ENCODE results near the gene CTSS. TPM values are rescaled to one million over a fixed set of nuclear protein-coding genes. Genes with fewer than 3 reads are reported as not detected.
"Not testable (repeated sequence)": the region's sequence is repeated elsewhere in the genome, so short reads cannot be mapped to it uniquely, and the experiment has no call there.

Gene CTSS
- total RNA-seq, 1 experiment from 2014 or later = 6.1 TPM

DNA sequence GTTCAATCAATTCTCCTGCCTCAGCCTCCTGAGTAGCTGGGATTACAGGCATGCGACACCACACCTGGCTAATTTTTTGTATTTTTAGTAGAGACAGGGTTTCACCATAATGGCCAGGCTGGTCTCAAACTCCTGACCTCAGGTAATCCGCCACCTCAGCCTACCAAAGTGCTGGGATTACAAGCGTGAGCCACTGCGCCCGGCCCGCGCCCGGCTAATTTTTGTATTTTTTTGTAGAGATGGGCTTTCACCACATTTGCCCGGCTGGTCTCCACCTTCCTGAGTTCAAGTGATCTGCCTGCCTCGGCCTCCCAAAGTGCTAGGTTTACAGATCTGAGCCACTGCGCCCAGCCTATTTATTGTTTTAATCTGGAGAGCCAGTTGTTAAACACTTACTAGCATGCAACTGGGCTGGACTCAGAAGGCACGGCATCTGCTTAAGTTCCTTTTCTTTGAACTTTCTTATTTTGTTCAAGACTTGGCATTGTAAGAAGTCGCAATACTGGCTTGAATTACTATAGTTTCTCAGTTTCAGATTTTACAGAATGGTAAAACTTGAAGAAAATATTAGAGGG is 10.4 kb upstream of the CTSS start:
- DNase-seq (ENCODE audit: low read depth) = not testable (repeated sequence)

DNA sequence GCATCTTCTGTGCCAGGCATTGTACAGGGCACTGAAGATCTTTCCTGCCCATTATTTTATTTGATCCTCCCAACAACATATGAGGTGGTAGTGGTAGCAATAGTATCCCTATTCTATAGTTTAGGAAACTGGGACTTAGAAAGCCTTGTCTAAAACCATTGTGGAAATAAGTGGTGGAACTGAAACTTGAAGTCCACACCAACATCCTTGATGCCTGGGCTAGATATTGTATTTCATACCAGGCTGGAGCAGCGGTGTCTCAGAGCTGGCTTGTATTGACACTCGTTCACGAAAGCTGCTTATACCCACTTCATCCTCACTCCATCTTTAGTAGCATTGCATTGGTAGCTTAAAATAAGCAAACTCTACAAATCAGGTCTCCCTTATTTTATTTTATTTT is 9.7 kb upstream of the CTSS start:
- DNase-seq (ENCODE audit: low read depth) = no peak

GRCh38 chr1:150772326-150772725 is 6.7 kb upstream of the CTSS start:
- no peak for DNase-seq (ENCODE audit: low read depth)

- DNase-seq (ENCODE audit: low read depth) = not testable (repeated sequence)
Observed at GRCh38 chr1:150767704-150768103, 2.1 kb upstream of the CTSS start.

GRCh38 chr1:150765977-150766301 is 361 bp upstream of the CTSS start:
- not testable (repeated sequence) for DNase-seq (ENCODE audit: low read depth)

DNA sequence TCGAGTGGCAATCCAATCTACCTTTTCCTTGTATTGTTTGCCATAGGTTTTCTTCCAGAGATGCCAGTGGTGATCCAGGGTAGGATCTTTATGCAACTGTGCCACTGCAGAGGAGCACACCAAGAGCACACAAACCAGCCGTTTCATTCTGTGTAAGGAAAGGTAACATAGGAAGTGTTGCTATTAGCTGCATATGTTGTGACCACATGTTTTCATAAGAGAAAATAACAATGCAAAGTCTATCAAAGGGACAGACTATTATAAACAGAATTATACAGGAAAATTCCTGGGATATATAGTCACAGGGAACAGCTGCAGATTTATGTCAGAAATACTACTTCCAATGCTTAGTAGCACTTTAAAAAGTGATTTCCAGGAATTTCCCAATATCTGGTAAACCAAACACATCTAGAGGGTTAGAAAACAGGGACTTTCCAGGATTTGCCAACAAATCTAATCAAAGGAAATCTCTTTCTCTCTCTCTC is 919 bp downstream of the CTSS start:
- DNase-seq (ENCODE audit: low read depth) = peak; percentile 86

DNA sequence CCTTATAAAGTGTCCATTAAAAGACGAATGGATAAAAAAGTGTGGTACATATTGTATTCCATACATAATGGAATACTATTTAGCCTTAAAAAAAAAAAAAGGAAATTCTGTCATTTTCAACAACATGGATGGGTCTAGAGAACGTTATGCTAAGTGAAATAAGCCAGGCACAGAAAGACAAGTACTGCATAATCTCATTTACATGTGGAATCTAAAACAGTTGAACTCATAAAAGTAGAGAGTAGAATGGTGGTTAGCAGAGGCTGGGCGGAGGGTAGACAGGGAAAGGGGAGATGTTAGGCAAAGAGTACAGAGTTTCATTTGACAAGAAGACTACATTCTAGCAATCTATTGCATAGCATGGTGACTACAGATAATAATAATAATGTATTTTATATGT is 2.6 kb downstream of the CTSS start:
- DNase-seq (ENCODE audit: low read depth) = no peak

- no peak for DNase-seq (ENCODE audit: low read depth)
Observed at GRCh38 chr1:150762552-150762951, 3.0 kb downstream of the CTSS start.

DNA sequence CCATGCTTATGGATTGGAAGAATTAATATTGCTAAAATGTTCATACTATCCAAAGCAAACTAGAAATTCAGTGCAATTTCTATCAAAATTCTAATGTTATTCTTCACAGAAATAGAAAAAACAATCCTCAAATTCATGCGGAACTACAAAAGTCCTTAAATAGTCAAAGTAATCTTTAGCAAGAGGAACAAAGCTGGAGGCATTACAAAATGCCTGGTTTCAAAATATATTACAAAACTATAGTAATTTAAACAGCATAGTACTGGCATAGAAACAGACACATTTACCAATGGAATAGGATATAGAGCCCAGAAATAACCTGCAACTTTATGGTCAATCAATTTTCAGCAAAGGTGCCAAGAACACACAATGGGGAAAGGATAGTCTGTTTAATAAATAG is 3.8 kb downstream of the CTSS start:
- no peak for DNase-seq (ENCODE audit: low read depth)

- DNase-seq (ENCODE audit: low read depth) = no peak
Observed at GRCh38 chr1:150760013-150760412, 5.6 kb downstream of the CTSS start.

- DNase-seq (ENCODE audit: low read depth) = no peak
Observed at GRCh38 chr1:150753416-150753815, 12.2 kb downstream of the CTSS start.

DNA sequence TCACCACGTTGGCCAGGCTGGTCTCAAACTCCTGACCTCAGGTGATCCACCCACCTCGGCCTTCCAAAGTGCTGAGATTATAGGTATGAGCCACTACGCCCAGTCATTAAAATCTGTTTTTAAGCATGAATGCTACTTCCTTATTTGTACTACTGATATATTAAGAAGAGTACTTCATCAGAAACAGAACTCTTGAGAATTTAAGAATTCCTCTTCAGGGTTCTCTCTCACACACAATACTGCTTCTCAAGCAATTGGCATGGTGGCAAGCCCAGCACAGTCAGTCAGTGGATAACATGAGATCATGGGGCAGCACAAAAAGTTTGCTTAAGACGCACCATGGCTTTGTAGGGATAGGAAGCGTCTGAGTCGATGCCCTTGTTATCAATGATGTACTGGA is 14.1 kb downstream of the CTSS start:
- no peak for DNase-seq (ENCODE audit: low read depth)

DNA sequence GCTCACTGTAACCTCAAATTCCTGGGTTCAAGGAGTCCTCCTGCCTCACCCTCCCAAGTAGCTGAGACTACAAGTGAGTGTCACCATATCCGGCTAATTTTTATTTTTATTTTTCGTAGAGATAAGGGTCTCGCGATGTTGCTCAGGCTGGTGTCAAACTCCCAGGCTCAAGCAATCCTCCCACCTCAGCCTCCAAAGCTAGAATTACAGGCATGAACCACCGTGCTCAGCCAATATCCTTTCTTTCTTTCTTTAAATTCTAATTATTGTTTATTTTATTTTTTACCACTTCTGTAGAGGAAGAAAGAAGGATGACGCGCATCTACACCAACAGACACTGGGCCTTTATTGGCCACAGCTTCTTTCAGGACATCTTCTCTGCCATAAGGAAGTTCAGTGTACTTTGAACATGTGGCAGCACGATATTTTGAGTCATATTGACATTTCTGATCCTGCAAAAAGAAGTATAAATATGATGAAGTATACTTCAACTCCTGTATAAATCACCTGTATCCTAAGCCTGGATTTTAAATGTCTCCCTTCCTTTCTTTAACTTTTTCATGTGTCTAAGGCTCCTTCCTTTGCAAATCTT is 15.8 kb downstream of the CTSS start:
- no peak for DNase-seq (ENCODE audit: low read depth)

- no peak for DNase-seq (ENCODE audit: low read depth)
Observed at GRCh38 chr1:150748878-150749719, 16.5 kb downstream of the CTSS start.

DNA sequence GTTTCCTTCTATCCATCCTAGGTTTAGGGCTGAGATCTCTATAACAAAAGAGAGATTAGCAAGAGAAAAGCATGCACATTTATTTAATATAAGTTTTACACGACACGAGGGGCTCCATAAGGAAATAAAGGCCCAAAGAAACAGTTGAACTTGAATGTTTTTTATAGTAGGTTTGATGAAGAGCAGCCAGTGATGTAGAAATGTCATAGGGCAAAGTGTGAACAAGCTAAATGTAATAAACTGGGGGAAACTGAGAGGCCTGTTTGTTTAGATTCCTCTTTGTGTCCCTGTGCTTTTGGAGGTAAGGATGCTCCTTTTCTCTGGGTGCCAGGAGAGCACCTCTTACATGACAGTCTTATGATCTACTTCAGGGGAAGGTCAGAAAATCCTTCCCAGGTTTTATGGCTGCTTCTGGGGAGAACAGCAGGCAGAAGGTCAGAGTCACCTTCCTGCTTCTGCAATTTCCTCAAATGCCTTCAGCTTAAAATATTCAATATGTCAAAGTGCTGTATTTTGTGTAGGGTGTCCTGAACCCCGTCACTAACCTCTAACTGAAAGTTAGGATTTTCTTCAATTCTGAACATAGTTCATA is 35.4 kb downstream of the CTSS start:
- no peak for DNase-seq (ENCODE audit: low read depth)

DNA sequence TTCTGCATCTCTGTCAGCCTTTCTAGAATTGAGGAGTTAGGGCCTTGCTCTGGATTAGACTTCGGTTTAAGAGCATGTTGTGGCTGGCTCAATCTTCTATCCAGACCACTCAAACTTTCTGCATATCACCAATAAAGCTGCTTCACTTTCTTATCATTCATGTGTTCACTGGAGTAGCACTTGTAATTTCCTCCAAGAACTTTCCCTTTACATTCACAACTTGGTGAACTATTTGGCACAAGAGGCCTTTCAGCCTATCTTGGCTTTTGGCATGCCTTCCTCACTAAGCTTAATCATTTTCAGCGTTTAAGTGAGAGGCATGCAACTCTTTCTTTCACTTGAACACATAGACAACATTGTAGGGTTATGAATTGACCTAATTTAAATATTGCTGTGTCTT is 41.2 kb downstream of the CTSS start:
- no peak for DNase-seq (ENCODE audit: low read depth)

DNA sequence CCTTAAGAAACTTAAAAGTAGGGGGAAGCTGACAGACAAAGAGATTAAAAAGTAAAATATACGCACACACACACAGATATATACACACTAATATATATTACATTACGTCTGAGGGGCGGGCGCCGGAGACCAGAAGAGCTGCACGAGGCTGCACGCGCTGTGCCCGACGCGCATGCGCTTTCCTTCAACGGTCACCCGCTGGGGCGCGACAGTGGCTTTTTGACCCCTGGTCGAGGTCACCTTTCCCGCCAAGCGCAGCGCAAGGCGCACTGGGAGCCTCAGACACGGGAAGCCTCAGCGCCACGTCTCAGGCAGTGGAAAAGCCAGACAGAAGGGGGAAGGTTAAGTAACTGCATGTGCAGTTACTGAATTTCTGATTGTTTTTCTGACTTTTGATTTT is 44.9 kb downstream of the CTSS start, which contains the start of gene HORMAD1:
HORMAD1 (minus strand) TSS at position 193 of the 400 bp plus-strand sequence. CDS start 1,390 bp downstream, outside the sequence.
- DNase-seq (ENCODE audit: low read depth) = no peak

DNA sequence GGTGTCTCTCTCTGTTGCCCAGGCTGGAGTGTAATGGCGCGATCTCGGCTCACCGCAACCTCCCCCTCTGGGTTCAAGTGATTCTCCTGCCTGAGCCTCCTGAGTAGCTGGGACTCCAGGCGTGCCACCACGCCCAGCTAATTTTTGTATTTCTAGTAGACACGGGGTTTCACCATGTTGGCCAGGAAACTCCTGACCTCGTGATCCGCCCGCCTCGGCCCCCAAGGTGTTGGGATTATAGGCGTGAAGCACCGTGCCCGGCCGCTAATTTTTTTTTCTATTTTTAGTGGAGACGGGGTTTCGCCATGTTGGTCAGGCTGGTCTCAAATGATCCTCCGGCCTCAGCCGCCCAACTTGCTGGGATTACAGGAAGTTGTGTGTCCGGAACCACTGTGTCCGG is 45.5 kb downstream of the CTSS start:
- no peak for DNase-seq (ENCODE audit: low read depth)

- no peak for DNase-seq (ENCODE audit: low read depth)
Observed at GRCh38 chr1:150718225-150718891, 47.2 kb downstream of the CTSS start.

DNA sequence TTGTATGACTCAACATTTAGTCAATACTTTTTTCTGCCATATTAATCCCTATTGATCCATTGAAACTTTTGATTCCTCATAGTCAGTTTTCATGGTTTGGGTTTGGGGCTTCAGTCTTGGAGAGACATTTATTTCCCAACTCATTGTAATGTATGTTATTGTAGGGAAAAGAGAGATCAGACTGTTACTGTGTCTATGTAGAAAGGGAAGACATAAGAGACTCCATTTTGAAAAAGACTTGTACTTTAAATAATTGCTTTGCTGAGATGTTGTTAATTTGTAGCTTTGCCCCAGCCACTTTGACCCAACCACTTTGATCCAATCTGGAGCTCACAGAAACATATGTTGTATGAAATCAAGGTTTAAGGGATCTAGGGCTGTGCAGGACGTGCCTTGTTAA is 56.5 kb downstream of the CTSS start:
- DNase-seq (ENCODE audit: low read depth) = not testable (repeated sequence)

DNA sequence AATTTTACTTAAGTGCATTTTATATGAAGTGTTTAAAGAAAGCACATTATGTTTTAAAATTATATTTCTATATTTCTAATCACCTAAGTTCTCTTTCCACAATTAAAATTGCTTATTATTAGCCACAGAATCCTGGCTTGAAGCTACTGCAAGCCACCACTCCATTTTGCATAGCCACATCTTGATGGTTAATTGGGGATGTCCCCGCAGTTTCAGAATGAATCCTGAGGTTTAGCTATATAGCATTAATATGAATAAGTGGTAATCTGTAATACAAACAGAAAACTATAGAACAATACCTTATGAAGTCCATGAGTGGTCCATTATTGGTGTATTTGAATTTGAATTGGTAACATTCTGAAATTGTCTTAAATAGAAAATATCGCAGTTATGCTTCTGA is 57.0 kb downstream of the CTSS start:
- DNase-seq (ENCODE audit: low read depth) = no peak

DNA sequence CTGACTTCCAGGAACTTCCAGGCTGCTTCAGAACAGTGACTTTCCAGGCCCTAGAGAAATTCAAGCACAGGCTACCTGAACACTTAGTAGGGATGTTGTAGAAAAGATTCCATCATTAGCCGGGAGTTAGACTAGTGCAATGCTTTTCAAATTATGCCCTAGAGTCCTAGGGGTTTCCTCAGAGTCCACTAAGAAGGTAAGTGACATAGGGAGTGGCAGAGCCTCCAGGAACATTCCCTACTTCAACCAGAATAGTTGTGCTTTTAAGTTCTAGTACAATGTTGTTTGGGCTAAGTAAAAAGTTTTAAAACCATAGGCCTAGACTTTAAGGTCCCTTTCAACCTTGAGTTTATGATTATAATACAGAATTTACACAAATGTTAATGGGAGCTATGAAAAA is 59.5 kb downstream of the CTSS start:
- DNase-seq (ENCODE audit: low read depth) = no peak
